GM11168 (cell line): ENCODE data around the gene KMT5B.

Source experiments
- in situ Hi-C: fragments of 300-500 bp; cut with MboI; formaldehyde crosslinking; loops from one replicate; pipeline ENCODE4 v1.12.0; 2022; ENCODE audit warnings: low sequenced_read_pairs; ENCODE audit not compliant: unreplicated experiment

KMT5B gene

DNA sequence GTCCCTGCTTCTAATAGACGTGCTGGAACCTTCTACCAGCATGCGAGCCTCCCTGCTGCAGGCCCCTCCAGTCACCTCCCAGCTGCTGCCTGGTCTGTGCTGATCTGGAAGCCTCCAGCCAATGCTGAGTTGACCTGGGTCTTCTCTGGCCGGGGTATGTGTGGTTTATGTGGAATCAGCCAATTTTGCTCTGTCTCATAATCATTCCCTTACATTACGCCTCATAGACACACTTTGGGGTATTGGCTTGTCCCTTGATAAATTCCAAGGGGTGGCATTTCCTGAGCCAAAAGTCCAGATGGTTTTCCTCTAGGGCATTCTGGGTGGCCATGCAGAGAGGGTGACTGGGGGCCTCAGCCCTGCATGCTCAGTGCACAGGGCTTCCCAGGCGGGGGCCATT, 8.3 kb upstream of the KMT5B start:
- in situ Hi-C loops, result no loop called here

- in situ Hi-C loops, result no loop called here
Observed at GRCh38 chr11:68216171-68216938, 3.3 kb upstream of the KMT5B start.

GRCh38 chr11:68215524-68216170, 2.6 kb upstream of the KMT5B start:
- in situ Hi-C loops, result no loop called here

DNA sequence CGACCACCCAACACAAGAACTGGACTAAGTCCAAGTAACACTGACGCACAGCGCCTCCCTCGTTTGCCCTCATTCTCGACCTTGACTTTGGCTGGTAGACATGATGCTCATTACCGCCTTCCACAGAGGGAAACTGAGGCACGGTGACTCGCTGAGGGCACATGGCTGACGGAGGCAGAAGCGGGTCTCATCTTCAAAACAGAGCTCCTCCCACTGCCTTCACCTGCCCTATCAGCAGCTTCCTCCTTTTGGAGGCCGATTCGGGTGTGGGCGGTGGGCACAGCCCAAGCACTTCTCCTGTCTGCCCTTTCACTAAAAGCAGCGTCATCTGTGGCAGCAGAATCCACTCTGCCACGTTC, 2.0 kb upstream of the KMT5B start:
- in situ Hi-C loops, result no loop called here

- in situ Hi-C loops, result no loop called here
Observed at GRCh38 chr11:68214173-68215086, 1.3 kb upstream of the KMT5B start.

DNA sequence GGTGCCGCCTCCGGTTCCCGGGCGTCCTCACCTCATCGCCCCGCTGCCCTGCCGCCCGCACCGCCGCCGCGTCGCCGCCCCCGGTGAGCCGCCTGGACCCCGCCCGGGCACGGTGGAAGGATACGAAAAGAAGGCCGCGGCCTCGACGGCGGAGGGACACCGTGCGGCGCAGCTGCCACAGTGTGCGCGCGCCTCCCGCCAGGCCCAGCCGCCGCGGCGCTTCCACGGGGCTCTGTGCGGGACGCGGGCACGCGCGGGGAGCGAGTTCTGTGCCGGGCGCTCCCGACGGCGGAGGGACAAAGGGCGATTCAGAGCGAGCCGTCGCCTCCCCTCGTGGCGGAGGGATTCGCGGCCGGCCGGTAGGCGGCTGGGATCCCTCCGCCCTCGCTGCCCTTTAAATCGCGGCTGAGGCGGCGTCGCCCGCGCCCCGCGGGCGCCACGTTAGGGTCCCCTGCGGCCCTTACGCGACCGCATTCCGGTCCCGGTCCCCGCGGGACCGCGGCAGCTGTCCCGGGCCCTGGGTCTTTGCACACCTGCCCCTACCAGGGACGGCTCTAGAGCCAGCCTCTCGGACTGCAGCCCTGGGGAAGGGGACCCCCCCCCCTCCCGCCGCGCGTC, 568 bp upstream of the KMT5B start:
- in situ Hi-C loops, result no loop called here

DNA sequence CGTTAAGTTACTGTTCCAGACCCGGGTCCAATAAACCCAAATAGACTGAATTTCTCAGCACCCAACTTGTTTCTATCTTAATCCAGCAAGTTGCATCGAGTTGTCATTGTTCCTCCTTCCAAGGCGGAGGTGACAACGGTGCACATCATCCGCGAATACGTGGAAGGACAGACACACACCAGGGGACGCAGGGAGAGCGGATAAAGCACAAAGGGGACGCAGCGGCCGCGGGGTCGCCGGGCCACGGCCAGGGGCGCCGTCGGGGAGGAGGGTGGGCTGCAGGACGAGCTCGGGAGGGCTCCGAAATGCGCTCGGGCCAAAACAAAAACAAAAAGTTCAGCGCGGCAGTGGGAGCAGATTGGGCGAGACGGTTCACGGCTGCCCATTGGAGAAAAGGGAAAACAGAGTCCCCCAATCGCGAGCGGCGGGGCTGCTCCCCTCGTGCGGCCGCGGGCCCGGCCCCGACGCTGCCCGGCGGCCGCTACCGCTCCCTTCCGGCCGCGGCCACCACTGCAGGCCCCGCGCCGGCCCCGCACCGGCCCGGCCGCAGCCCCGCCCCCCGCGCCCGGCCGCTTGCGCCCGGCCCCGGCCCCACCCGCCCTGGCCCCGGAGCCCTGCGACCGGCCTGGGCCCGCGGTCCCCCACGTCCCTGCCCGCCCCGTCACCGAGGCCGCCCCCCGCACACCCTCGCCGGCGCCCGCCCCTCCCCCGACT, 518 bp downstream of the KMT5B start:
- in situ Hi-C loops, result no loop called here

DNA sequence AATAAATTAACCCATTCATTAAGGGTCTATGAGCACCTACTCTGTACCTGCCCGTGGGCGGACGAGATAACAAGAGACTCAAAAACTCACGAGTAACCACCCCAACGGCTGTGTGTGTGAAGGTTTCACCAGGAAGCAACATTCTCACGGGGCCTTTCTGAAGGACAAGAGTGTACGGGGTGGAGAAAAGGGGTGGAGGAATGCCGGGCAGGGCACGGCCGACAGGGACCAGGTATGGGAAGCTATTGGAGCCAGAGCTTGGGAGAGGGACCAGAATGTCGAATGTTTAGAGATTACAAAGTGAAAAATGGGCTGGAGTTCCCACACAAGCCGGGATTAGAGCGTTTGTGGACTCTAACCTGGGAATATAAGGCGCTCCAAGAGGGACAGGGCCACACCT, 1.6 kb downstream of the KMT5B start:
- in situ Hi-C loops, result no loop called here

GRCh38 chr11:68206211-68206610, 6.9 kb downstream of the KMT5B start:
- in situ Hi-C loops, result no loop called here

DNA sequence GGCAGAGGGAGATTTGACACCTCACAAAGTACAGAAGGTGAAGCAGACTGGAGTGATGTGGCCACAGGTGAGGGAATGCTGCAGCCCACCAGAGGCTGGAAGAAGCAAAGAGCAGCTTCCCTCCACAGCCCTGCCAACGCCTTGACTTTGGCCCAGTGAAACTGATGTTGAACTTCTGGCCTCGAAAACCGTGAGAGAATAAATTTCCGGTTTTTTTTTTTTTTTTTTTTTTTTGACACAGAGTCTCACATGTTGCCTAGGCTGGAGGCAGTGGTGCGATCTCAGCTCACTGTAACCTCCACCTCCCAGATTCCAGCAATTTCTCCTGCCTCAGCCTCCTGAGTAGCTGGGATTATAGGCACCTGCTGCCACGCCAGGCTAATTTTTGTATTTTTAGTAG, 8.7 kb downstream of the KMT5B start:
- in situ Hi-C loops, result no loop called here

- in situ Hi-C loops, result no loop called here
Observed at GRCh38 chr11:68202165-68202564, 10.9 kb downstream of the KMT5B start.

GRCh38 chr11:68201492-68201891, 11.6 kb downstream of the KMT5B start:
- in situ Hi-C loops, result no loop called here

- in situ Hi-C loops, result no loop called here
Observed at GRCh38 chr11:68200639-68201038, 12.5 kb downstream of the KMT5B start.

- in situ Hi-C loops, result no loop called here
Observed at GRCh38 chr11:68199295-68199987, 13.7 kb downstream of the KMT5B start.

- in situ Hi-C loops, result no loop called here
Observed at GRCh38 chr11:68196219-68196618, 16.9 kb downstream of the KMT5B start.

DNA sequence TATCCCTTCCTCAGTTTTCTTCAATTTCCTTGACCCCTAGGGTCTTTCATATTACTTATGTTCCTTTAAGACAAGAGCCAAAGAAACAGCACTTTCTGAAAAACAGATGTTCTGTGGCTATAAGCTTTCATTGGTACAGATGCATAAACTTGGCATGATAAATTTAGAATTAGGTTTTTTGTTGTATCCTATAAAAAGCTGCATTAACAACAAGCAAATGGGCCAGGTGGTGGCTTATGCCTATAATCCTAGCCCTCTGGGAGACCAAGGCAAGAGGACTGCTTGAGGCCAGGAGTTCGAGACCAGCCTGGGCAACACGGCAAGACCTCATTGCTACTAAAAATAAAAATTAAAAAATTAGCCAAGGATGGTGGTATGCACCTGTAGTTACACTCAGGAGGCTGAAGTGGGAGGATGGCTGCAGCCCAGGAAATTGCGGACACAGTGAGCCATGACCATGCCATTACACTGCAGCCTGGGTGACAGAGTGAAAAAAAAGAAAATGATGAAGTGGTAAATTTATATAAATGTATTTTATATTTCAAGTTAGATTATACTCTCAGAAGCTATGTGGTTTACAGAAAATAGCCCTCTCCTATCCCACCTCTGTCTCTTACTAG, 18.3 kb downstream of the KMT5B start:
- in situ Hi-C loops, result no loop called here

GRCh38 chr11:68193018-68193417, 20.1 kb downstream of the KMT5B start:
- in situ Hi-C loops, result no loop called here

GRCh38 chr11:68191661-68192579, 21.2 kb downstream of the KMT5B start:
- in situ Hi-C loops, result no loop called here
